ENCODE data around the gene USP5.

Gene USP5

GRCh38 chr12:6851921-6852650, at the start of gene USP5:
TSS of gene USP5 (plus strand) at chr12:6852150. CDS start at chr12:6852180, 30 bp downstream.
- DNase-seq (ENCODE audit: low spot score): peak; percentile 100

GRCh38 chr12:6807170-6807569, 44.8 kb upstream of the USP5 start:
- no peak for DNase-seq (ENCODE audit: low spot score)

GRCh38 chr12:6809056-6809455, 42.9 kb upstream of the USP5 start:
- no peak for DNase-seq (ENCODE audit: low spot score)

- no peak for DNase-seq (ENCODE audit: low spot score)
Observed at GRCh38 chr12:6810758-6811157, 41.2 kb upstream of the USP5 start.

- DNase-seq (ENCODE audit: low spot score): no peak
Observed at GRCh38 chr12:6813363-6813762, 38.6 kb upstream of the USP5 start.

- no peak for DNase-seq (ENCODE audit: low spot score)
Observed at GRCh38 chr12:6816598-6816997, 35.4 kb upstream of the USP5 start.

- no peak for DNase-seq (ENCODE audit: low spot score)
Observed at GRCh38 chr12:6817098-6817497, 34.9 kb upstream of the USP5 start.

- DNase-seq (ENCODE audit: low spot score): no peak
Observed at GRCh38 chr12:6817662-6818157, 34.2 kb upstream of the USP5 start.

GRCh38 chr12:6818222-6818621, 33.7 kb upstream of the USP5 start:
- no peak for DNase-seq (ENCODE audit: low spot score)

- DNase-seq (ENCODE audit: low spot score): no peak
Observed at GRCh38 chr12:6818645-6819044, 33.3 kb upstream of the USP5 start.

GRCh38 chr12:6819106-6820030, 32.6 kb upstream of the USP5 start:
- no peak for DNase-seq (ENCODE audit: low spot score)

- no peak for DNase-seq (ENCODE audit: low spot score)
Observed at GRCh38 chr12:6820166-6820565, 31.8 kb upstream of the USP5 start.

- DNase-seq (ENCODE audit: low spot score): peak; percentile 79
Observed at GRCh38 chr12:6821591-6822425, 30.1 kb upstream of the USP5 start, which contains the start of gene GPR162. TSS of gene GPR162 (plus strand) at chr12:6821821. CDS start at chr12:6823899, 2,078 bp downstream.

- DNase-seq (ENCODE audit: low spot score): no peak
Observed at GRCh38 chr12:6822426-6823135, 29.4 kb upstream of the USP5 start.

GRCh38 chr12:6823182-6824084, 28.5 kb upstream of the USP5 start:
- peak; percentile 1 for DNase-seq (ENCODE audit: low spot score)

GRCh38 chr12:6824085-6824775, 27.7 kb upstream of the USP5 start:
- DNase-seq (ENCODE audit: low spot score): peak; percentile 25

- no peak for DNase-seq (ENCODE audit: low spot score)
Observed at GRCh38 chr12:6824901-6825381, 27.0 kb upstream of the USP5 start.

- peak; percentile 90 for DNase-seq (ENCODE audit: low spot score)
Observed at GRCh38 chr12:6825398-6826124, 26.4 kb upstream of the USP5 start.

Data from Ammon's horn (tissue), 1 donor.